ENCODE data around the gene IMMP2L.

DNA sequence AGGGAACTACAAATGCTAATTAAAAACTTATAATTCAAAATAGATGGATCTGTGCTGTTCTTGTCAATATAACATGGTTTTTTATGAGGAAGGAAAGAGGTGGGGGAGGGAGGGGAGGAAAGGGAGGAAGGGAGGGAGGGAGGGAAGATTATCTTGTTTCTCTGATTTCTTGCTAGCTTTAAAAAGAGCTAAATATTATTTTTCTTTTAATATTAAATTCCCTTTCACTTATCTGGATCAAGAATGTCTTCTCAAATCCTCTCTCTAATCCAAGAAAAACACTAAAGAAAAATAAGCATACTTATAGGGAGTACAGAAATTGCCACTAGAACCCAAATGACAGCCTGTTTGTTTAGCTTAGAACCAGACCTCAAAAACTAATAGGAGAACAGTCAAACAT, 416.2 kb downstream of the IMMP2L start:
- TF ChIP-seq, protein P1, sequence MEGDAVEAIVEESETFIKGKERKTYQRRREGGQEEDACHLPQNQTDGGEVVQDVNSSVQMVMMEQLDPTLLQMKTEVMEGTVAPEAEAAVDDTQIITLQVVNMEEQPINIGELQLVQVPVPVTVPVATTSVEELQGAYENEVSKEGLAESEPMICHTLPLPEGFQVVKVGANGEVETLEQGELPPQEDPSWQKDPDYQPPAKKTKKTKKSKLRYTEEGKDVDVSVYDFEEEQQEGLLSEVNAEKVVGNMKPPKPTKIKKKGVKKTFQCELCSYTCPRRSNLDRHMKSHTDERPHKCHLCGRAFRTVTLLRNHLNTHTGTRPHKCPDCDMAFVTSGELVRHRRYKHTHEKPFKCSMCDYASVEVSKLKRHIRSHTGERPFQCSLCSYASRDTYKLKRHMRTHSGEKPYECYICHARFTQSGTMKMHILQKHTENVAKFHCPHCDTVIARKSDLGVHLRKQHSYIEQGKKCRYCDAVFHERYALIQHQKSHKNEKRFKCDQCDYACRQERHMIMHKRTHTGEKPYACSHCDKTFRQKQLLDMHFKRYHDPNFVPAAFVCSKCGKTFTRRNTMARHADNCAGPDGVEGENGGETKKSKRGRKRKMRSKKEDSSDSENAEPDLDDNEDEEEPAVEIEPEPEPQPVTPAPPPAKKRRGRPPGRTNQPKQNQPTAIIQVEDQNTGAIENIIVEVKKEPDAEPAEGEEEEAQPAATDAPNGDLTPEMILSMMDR (IDR thresholded peaks at IDR 0.05 in 4 of 5, conservative IDR thresholded peaks at IDR 0.05 in 1 of 5): no peak
- no peak for TF ChIP-seq POLR2A (IDR thresholded peaks at IDR 0.05)

Data from gastrocnemius medialis (tissue), 4 donors.